Neural progenitor cell (in vitro differentiated cells): ENCODE data around the gene IQSEC1. TPM values are rescaled to one million over a fixed set of nuclear protein-coding genes. Genes with fewer than 3 reads are reported as not detected.

ENCODE experiments used
- DNase-seq: peaks from one replicate; pipeline ENCODE4 v3.0.0-alpha.2; 2016; ENCODE audit warnings: low spot score
- H2AFZ ChIP-seq: fragments of 200-600 bp; sonication (generic); replicated peaks from 2 replicates; pipeline ENCODE4 v1.6.1; 2016; ENCODE audit warnings: antibody characterized with exemption
- H3F3A ChIP-seq: fragments of 200-600 bp; sonication (generic); 2 replicates; pipeline ENCODE4 v1.6.1; 2016; ENCODE audit warnings: antibody characterized with exemption, low read depth
- H3K27ac ChIP-seq: fragments of 200-600 bp; sonication (generic); 2 replicates; pipeline ENCODE4 v1.5.1; 2016; ENCODE audit warnings: mild to moderate bottlenecking
- H3K27me3 ChIP-seq: fragments of 200-600 bp; sonication (generic); 2 replicates; pipeline ENCODE4 v1.6.1; 2016; ENCODE audit warnings: mild to moderate bottlenecking, moderate library complexity
- H3K36me3 ChIP-seq: fragments of 200-600 bp; sonication (generic); 2 replicates; pipeline ENCODE4 v1.5.1; 2016
- H3K4me1 ChIP-seq: fragments of 200-600 bp; sonication (generic); 2 replicates; pipeline ENCODE4 v1.6.1; 2016; ENCODE audit warnings: mixed run types
- H3K4me2 ChIP-seq: fragments of 200-600 bp; sonication (generic); 2 replicates; pipeline ENCODE4 v1.6.1; 2016
- H3K4me3 ChIP-seq: fragments of 200-600 bp; sonication (generic); 2 replicates; pipeline ENCODE4 v1.5.1; 2016
- H3K79me2 ChIP-seq: fragments of 200-600 bp; sonication (generic); 2 replicates; pipeline ENCODE4 v1.6.1; 2016; ENCODE audit warnings: low read depth
- H3K9ac ChIP-seq: fragments of 200-600 bp; sonication (generic); 2 replicates; pipeline ENCODE4 v1.6.1; 2016
- H3K9me3 ChIP-seq: fragments of 200-600 bp; sonication (generic); 2 replicates; pipeline ENCODE4 v1.5.1; 2016; ENCODE audit warnings: low read depth
- H4K20me1 ChIP-seq: fragments of 200-600 bp; sonication (generic); 2 replicates; pipeline ENCODE4 v1.6.1; 2016; ENCODE audit warnings: low read depth
- H3K27ac Mint-ChIP-seq: 3 replicates; pipeline ENCODE4 v1.8.0; 2021; ENCODE audit warnings: mixed read lengths
- H3K27me3 Mint-ChIP-seq: 2 replicates; pipeline ENCODE4 v1.8.0; 2022; ENCODE audit warnings: low read depth, mild to moderate bottlenecking, inconsistent platforms, moderate library complexity, mixed read lengths; ENCODE audit not compliant: insufficient read depth
- H3K36me3 Mint-ChIP-seq: 3 replicates; pipeline ENCODE4 v1.8.0; 2021; ENCODE audit warnings: mixed read lengths
- H3K4me1 Mint-ChIP-seq: 3 replicates; pipeline ENCODE4 v1.8.0; 2021; ENCODE audit warnings: mixed read lengths
- H3K4me3 Mint-ChIP-seq: 3 replicates; pipeline ENCODE4 v1.8.0; 2021; ENCODE audit warnings: mild to moderate bottlenecking, moderate library complexity, mixed read lengths
- H3K9me3 Mint-ChIP-seq: 3 replicates; pipeline ENCODE4 v1.8.0; 2020; ENCODE audit warnings: mixed read lengths
- CTCF ChIP-seq: fragments of 200-600 bp; sonication (generic); IDR thresholded peaks from 2 replicates; pipeline ENCODE4 v1.5.1; 2017; ENCODE audit warnings: antibody characterized with exemption, mild to moderate bottlenecking
- EZH2 ChIP-seq: fragments of 200-600 bp; sonication (generic); IDR thresholded peaks from 2 replicates; pipeline ENCODE4 v1.6.1; 2017; ENCODE audit warnings: antibody characterized with exemption, mild to moderate bottlenecking, moderate library complexity
- EZH2phosphoT487 ChIP-seq: fragments of 200-600 bp; sonication (generic); IDR thresholded peaks from 2 replicates; pipeline ENCODE4 v1.6.1; 2017; ENCODE audit warnings: antibody characterized with exemption
- total RNA-seq: library from RNA; depleted of rRNA; stranded (reverse); fragments of >200 nt; gene quantifications from 2 replicates; pipeline ENCODE4 v1.2.3, GENCODE V29; 2015; ENCODE audit warnings: low replicate concordance

Gene IQSEC1
- total RNA-seq, 1 donor from 2014 or later: 8.9 TPM

GRCh38 chr3:12900885-12901411 lies 172.3 kb downstream of the IQSEC1 start:
- Mint-ChIP-seq H3K27ac (no peak overlapping the region), H3K4me1 (peaks cover 22% of the 10 kb centered on the region), H3K4me3 (no peak overlapping the region), H3K27me3 (peaks cover 6% of the 10 kb centered on the region), H3K9me3 (no peaks in the 10 kb centered on the region), H3K36me3 (peaks cover 12% of the 10 kb centered on the region)
- Histone ChIP-seq H3F3A (no peaks in the 10 kb centered on the region), H3K27me3 (no peaks in the 10 kb centered on the region), H3K36me3 (no peaks in the 10 kb centered on the region), H3K79me2 (no peaks in the 10 kb centered on the region), H3K4me2 (no peak overlapping the region), H4K20me1 (peaks cover 13% of the 10 kb centered on the region), H3K27ac (no peak overlapping the region), H2AFZ (no peak overlapping the region), H3K4me3 (no peak overlapping the region), H3K4me1 (peaks cover 17% of the 10 kb centered on the region), H3K9me3 (no peaks in the 10 kb centered on the region), H3K9ac (no peak overlapping the region)
- TF ChIP-seq EZH2phosphoT487 (no peak), EZH2 (no peak), CTCF (no peak)
- DNase-seq: no peak

GRCh38 chr3:12898965-12899755 lies 174.1 kb downstream of the IQSEC1 start:
- Histone ChIP-seq H3K9ac (no peak overlapping the region), H4K20me1 (peaks cover 13% of the 10 kb centered on the region), H3K36me3 (no peaks in the 10 kb centered on the region), H3K27ac (no peak overlapping the region), H3K4me3 (no peak overlapping the region), H3K9me3 (no peaks in the 10 kb centered on the region), H3K4me1 (peaks cover 17% of the 10 kb centered on the region), H3K27me3 (no peaks in the 10 kb centered on the region), H2AFZ (no peak overlapping the region), H3K4me2 (no peak overlapping the region), H3K79me2 (no peaks in the 10 kb centered on the region), H3F3A (no peaks in the 10 kb centered on the region)
- Mint-ChIP-seq H3K9me3 (no peaks in the 10 kb centered on the region), H3K4me3 (no peak overlapping the region), H3K27ac (peak overlapping the region; percentile 25), H3K36me3 (peaks cover 11% of the 10 kb centered on the region), H3K4me1 (peaks cover 33% of the 10 kb centered on the region), H3K27me3 (peaks cover 9% of the 10 kb centered on the region)
- no peak for DNase-seq
- TF ChIP-seq EZH2: no peak
- TF ChIP-seq EZH2phosphoT487: no peak
- no peak for TF ChIP-seq CTCF

- H3K27me3 ChIP-seq: no peaks in the 10 kb centered on the region
- no peaks in the 10 kb centered on the region for H3K79me2 ChIP-seq
- Mint-ChIP-seq H3K4me3 (no peak overlapping the region), H3K9me3 (no peaks in the 10 kb centered on the region), H3K27me3 (peaks cover 9% of the 10 kb centered on the region), H3K27ac (peak overlapping the region; percentile 25), H3K36me3 (peaks cover 11% of the 10 kb centered on the region), H3K4me1 (peaks cover 34% of the 10 kb centered on the region)
- H3K4me2 ChIP-seq: no peak overlapping the region
- H4K20me1 ChIP-seq: peaks cover 13% of the 10 kb centered on the region
- no peak overlapping the region for H3K27ac ChIP-seq
- no peaks in the 10 kb centered on the region for H3F3A ChIP-seq
- H3K36me3 ChIP-seq: no peaks in the 10 kb centered on the region
- no peak for TF ChIP-seq EZH2phosphoT487
- no peak for TF ChIP-seq EZH2
- no peak for TF ChIP-seq CTCF
- no peak for DNase-seq
- no peak overlapping the region for H3K4me3 ChIP-seq
- no peaks in the 10 kb centered on the region for H3K9me3 ChIP-seq
- peaks cover 17% of the 10 kb centered on the region for H3K4me1 ChIP-seq
- no peak overlapping the region for H3K9ac ChIP-seq
- H2AFZ ChIP-seq: no peak overlapping the region
These were observed 174.8 kb downstream of the IQSEC1 start for GRCh38 chr3:12898290-12898964.
